ENCODE results near the gene TMEM236.

- TF ChIP-seq, protein P1, sequence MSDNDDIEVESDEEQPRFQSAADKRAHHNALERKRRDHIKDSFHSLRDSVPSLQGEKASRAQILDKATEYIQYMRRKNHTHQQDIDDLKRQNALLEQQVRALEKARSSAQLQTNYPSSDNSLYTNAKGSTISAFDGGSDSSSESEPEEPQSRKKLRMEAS (IDR thresholded peaks at IDR 0.05; ENCODE audit: insufficient read depth, insufficient read length): no peak
- TF ChIP-seq CTCF (IDR thresholded peaks at IDR 0.05; ENCODE audit: extremely low read depth in 1 of 2, insufficient read depth in 1 of 2, low read depth in 1 of 2, low read length in 2 of 2): no peak
- TF ChIP-seq POLR2AphosphoS5 (IDR thresholded peaks at IDR 0.05; ENCODE audit: insufficient read depth, low read depth, low read length): no peak
- TF ChIP-seq EZH2 (IDR thresholded peaks at IDR 0.05; ENCODE audit: borderline replicate concordance, low read depth, low read length, severe bottlenecking): no peak
- TF ChIP-seq JUN (IDR thresholded peaks at IDR 0.05; ENCODE audit: borderline replicate concordance, insufficient read depth, insufficient read length, low read depth): no peak
- no peak for TF ChIP-seq MYC (IDR thresholded peaks at IDR 0.05; ENCODE audit: low read depth, low read length)
- TF ChIP-seq POLR2A (IDR thresholded peaks at IDR 0.05; ENCODE audit: low read depth, low read length): no peak
- TF ChIP-seq FOS (IDR thresholded peaks at IDR 0.05; ENCODE audit: borderline replicate concordance, insufficient read depth, low read length): no peak
Measured at GRCh38 chr10:17751781-17752445, at the start of gene TMEM236.
